Pancreas (tissue), 10 donors: ENCODE results near the gene PLCG2. TPM values are rescaled to one million over a fixed set of nuclear protein-coding genes. Genes with fewer than 3 reads are reported as not detected.

ENCODE experiments used
- ATAC-seq, 4 donors: fragments of 200-7000 bp; cut with Tn5 transposase; one replicate each; pipeline versions ENCODE4 v1.8.0 to v1.9.1; 2020; ENCODE audit warnings: mild to moderate bottlenecking in 4 of 4, moderate library complexity in 4 of 4
- DNase-seq, 6 donors: peaks; one replicate each; pipeline ENCODE4 v3.0.0-alpha.2; 2020
- FAIRE-seq: peaks from 2 replicates; lab custom pipeline; 2012; peaks lifted over from hg19 to GRCh38; lab: Jason Lieb, UNC
- H3K27ac ChIP-seq, 4 donors: fragments of 200-600 bp; sonication (generic); 1 replicate in 3 of 4; 2 replicates in 1 of 4; pipeline versions ENCODE4 v1.5.0 to v1.8.0; 2020
- H3K27me3 ChIP-seq, 4 donors: fragments of 200-600 bp; one replicate each; pipeline ENCODE4 v1.8.0; 2021
- H3K36me3 ChIP-seq, 3 donors: fragments of 200-600 bp; sonication (generic) in 1 of 3; one replicate each; pipeline versions ENCODE4 v1.5.0 to v1.8.0; 2020 to 2021
- H3K4me1 ChIP-seq, 3 donors: fragments of 200-600 bp; one replicate each; pipeline ENCODE4 v1.8.0; 2021
- H3K4me3 ChIP-seq, 4 donors: fragments of 200-600 bp; sonication (generic) in 2 of 4; one replicate each; pipeline versions ENCODE4 v1.5.0 to v1.8.0; 2020 to 2021
- H3K9me3 ChIP-seq, 4 donors: fragments of 200-600 bp; one replicate each; pipeline ENCODE4 v1.8.0; 2021
- CTCF ChIP-seq, 4 donors: fragments of 200-600 bp; sonication (generic) in 3 of 4; IDR thresholded peaks; one replicate each; pipeline versions ENCODE4 v1.5.0 to v1.8.0; 2021; ENCODE audit warnings: antibody characterized with exemption in 4 of 4
- WGBS, 2 donors: extraction: QIAGEN DNeasy Blood & Tissue Kit; methylation state at CpG; one replicate each; pipeline ENCODE4 v1.1.7; 2013; 5-methylcytosine and 5-hydroxymethylcytosine counted together
- intact Hi-C, 3 donors: fragments of 100-400 bp; cut with DNase I; formaldehyde crosslinking; loops; one replicate each; pipeline versions ENCODE4 v1.11.1 to v1.14.2; 2022
- polyA plus RNA-seq, 2 donors: library from polyadenylated mRNA; stranded (reverse); fragments of 200-250 nt; gene quantifications; one replicate each; pipeline ENCODE4 v1.2.3, GENCODE V29; 2013
- total RNA-seq, 6 donors: library from RNA; stranded (reverse); fragmentation: NEBNext Ultra II Directional in 4 of 6; extraction: Animal tissue kit (Norgen Biotek cat#: 25700) in 4 of 6; gene quantifications; one replicate each; pipeline versions ENCODE4 v1.2.1 to v1.2.4, GENCODE V29; 2021 to 2023
- donor health status: healthy with polysubstance abuse.
- donor health status: DM: no; HTN: no; CAD: no; lungs with moderate emphysema.
- donor health status: DM: no; HTN: no; CAD: no.
- donor health status: control.
- donor health status: control.
- donor health status: Bipolar disorder and iron deficiency.
- donor health status: DM: yes; HTN: yes; CAD: no.
- donor health status: DM: no; HTN: no; CAD: no.
- donor health status: DM: no; HTN: no; CAD: no.
- donor health status: DM: yes; HTN: yes; CAD: no.

The PLCG2 gene
- total and polyA plus RNA-seq, 8 donors = 3.7 to 23.6 (median 8.0) TPM

DNA sequence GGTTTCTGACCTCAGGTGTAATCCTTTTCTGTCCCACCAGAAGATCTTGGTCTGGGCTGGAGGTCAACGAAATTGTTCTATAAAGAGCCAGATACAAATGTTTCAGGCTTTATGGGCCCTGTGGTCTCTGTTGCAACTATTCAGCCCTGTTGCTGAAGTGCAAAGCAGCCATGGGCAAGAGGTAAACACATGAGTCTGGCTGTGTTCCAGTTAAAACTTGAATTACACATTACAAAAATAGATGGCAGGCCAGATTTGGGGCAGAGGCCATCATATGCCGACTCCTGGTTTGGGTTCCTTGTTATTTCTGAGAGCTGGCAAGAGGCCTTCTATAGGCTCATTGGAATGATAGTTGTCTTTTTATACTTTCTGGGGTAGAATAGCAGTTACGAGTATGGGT lies 117.8 kb downstream of the PLCG2 start:
- no peak for FAIRE-seq
- 72 to 83% methylated on average over 3 of the region's 3 CpGs for WGBS, 2 donors

GRCh38 chr16:81899601-81900000 lies 120.5 kb downstream of the PLCG2 start:
- ATAC-seq (no peak), FAIRE-seq (no peak), DNase-seq (no peak)
- Histone ChIP-seq H3K9me3 (no peaks in the 10 kb centered on the region), H3K36me3 (no peaks in the 10 kb centered on the region), H3K27ac (no peak overlapping the region), H3K4me1 (no peaks in the 10 kb centered on the region), H3K27me3 (no peaks in the 10 kb centered on the region), H3K4me3 (no peak overlapping the region)
- TF ChIP-seq CTCF (IDR thresholded peaks at IDR 0.05) = no peak
- intact Hi-C loops = no loop called here
- 29 to 32% methylated on average over 6 of the region's 6 CpGs for WGBS, 2 donors

More for the DNA sequence above, 117.8 kb downstream of the PLCG2 start:
- Histone ChIP-seq H3K27ac (no peak overlapping the region), H3K36me3 (no peaks in the 10 kb centered on the region), H3K4me1 (no peaks in the 10 kb centered on the region), H3K4me3 (no peak overlapping the region), H3K27me3 (no peaks in the 10 kb centered on the region), H3K9me3 (no peaks in the 10 kb centered on the region)
- DNase-seq (no peak), ATAC-seq (no peak)
- no peak for TF ChIP-seq CTCF (IDR thresholded peaks at IDR 0.05)
- intact Hi-C loops = no loop called here

DNA sequence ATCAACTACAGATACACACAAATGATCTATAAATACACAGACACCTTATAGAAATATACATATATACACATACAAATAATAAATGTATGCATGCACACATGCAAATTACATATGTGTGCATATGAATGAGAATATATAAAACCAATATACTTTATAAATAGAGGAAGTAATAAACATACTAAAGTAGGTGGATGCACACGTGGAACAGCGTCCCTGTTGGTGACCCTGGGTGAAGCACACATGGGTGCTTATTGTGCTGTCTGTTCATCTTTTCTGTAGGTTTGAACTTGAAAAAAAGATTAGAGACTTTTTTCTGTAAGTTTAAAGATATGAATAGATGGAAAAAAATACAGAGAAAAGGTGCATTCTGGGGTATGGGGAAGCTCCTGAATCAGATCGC lies 120.9 kb downstream of the PLCG2 start:
- Histone ChIP-seq H3K27ac (no peak overlapping the region), H3K9me3 (no peaks in the 10 kb centered on the region), H3K36me3 (no peaks in the 10 kb centered on the region), H3K27me3 (no peaks in the 10 kb centered on the region), H3K4me1 (no peaks in the 10 kb centered on the region), H3K4me3 (no peak overlapping the region)
- WGBS, 2 donors = 61 to 82% methylated on average over 3 of the region's 3 CpGs
- no peak for DNase-seq
- intact Hi-C loops = no loop called here
- FAIRE-seq = no peak
- ATAC-seq = no peak
- TF ChIP-seq CTCF (IDR thresholded peaks at IDR 0.05) = no peak

DNA sequence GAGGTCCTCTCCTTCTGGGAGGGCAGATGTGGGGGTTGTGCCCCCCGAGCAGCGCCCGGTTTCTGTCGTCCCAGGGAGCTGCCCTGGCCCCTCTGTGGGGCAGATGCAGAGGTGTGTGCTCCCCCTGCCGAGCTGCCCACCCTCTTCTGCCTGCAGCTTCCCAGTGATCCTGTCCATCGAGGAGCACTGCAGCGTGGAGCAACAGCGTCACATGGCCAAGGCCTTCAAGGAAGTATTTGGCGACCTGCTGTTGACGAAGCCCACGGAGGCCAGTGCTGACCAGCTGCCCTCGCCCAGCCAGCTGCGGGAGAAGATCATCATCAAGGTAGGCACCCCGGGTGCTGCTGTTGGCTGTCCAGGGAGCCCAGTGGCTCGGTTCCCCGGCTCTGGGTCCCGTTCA lies 121.4 kb downstream of the PLCG2 start:
- H3K27ac ChIP-seq = no peak overlapping the region
- no peaks in the 10 kb centered on the region for H3K4me1 ChIP-seq
- ATAC-seq (no peak), DNase-seq (no peak), FAIRE-seq (no peak)
- no peaks in the 10 kb centered on the region for H3K36me3 ChIP-seq
- H3K4me3 ChIP-seq = no peak overlapping the region
- intact Hi-C loops = no loop called here
- WGBS, 2 donors = 77 to 87% methylated on average over 17 of the region's 17 CpGs
- H3K9me3 ChIP-seq = no peaks in the 10 kb centered on the region
- no peaks in the 10 kb centered on the region for H3K27me3 ChIP-seq
- TF ChIP-seq CTCF (IDR thresholded peaks at IDR 0.05) = no peak

- Histone ChIP-seq H3K27me3 (no peaks in the 10 kb centered on the region), H3K4me3 (no peak overlapping the region), H3K36me3 (no peaks in the 10 kb centered on the region), H3K27ac (no peak overlapping the region), H3K9me3 (no peaks in the 10 kb centered on the region), H3K4me1 (no peaks in the 10 kb centered on the region)
- no peak for TF ChIP-seq CTCF (IDR thresholded peaks at IDR 0.05)
- FAIRE-seq (no peak), ATAC-seq (no peak), DNase-seq (no peak)
- intact Hi-C loops = no loop called here
- 31 to 35% methylated on average over 6 of the region's 6 CpGs for WGBS, 2 donors
Measured at GRCh38 chr16:81901484-81901883, 122.4 kb downstream of the PLCG2 start.
